A673 (cell line): ENCODE data around the gene SELENOT. TPM values are rescaled to one million over a fixed set of nuclear protein-coding genes. Genes with fewer than 3 reads are reported as not detected.

Experiments
- Bru-seq: library from RNA; stranded (reverse); fragments of 400-500 nt; gene quantifications from one replicate; lab custom pipeline; 2021; lab: Mats Ljungman, UMichigan
- BruChase-seq, 2 experiments: library from RNA; stranded (reverse); fragments of 400-500 nt; gene quantifications; one replicate each; lab custom pipeline; 2021; lab: Mats Ljungman, UMichigan
- BruUV-seq: library from RNA; stranded (reverse); fragments of 400-500 nt; replicated peaks from 2 replicates; lab custom pipeline; 2021; lab: Mats Ljungman, UMichigan
- CTCF ChIA-PET: fragments of 300-600 bp; sonication (Branson Sonifier 250); formaldehyde crosslinking; loops from one replicate; lab custom pipeline; 2022; ENCODE audit warnings: antibody characterized with exemption; lab: Charles Lee
- POLR2A ChIA-PET: fragments of 300-600 bp; sonication (Branson Sonifier 250); formaldehyde crosslinking; loops from one replicate; lab custom pipeline; 2022; ENCODE audit warnings: antibody characterized with exemption; ENCODE audit not compliant: low non-redundant PET; lab: Charles Lee
- DNase-seq: peaks from one replicate; pipeline ENCODE4 v3.0.0-alpha.2; 2015; ENCODE audit warnings: low spot score
- H3K27ac ChIP-seq: fragments of 200-600 bp; sonication (generic); 2 replicates; pipeline ENCODE4 v1.5.1; 2016; ENCODE audit warnings: mixed run types, low read depth, mild to moderate bottlenecking, mixed read lengths, antibody characterized with exemption, low read length; ENCODE audit not compliant: poor library complexity, severe bottlenecking
- H3K27me3 ChIP-seq: fragments of 200-600 bp; sonication (generic); replicated peaks from 2 replicates; pipeline ENCODE4 v1.6.1; 2017; ENCODE audit warnings: mixed run types, low read depth, mild to moderate bottlenecking, mixed read lengths, antibody characterized with exemption, low read length; ENCODE audit not compliant: insufficient read depth, poor library complexity
- H3K36me3 ChIP-seq: fragments of 200-600 bp; sonication (generic); 2 replicates; pipeline ENCODE4 v1.6.1; 2016; ENCODE audit warnings: mixed run types, mild to moderate bottlenecking, mixed read lengths, antibody characterized with exemption, low read length; ENCODE audit not compliant: insufficient read depth, poor library complexity, severe bottlenecking
- H3K4me1 ChIP-seq: fragments of 200-600 bp; sonication (generic); 2 replicates; pipeline ENCODE4 v1.6.1; 2017; ENCODE audit warnings: mixed run types, mild to moderate bottlenecking, mixed read lengths, antibody characterized with exemption, low read length; ENCODE audit not compliant: insufficient read depth, poor library complexity, severe bottlenecking
- H3K4me3 ChIP-seq: fragments of 200-600 bp; sonication (generic); 2 replicates; pipeline ENCODE4 v1.5.1; 2016; ENCODE audit warnings: low read depth, mixed run types, mild to moderate bottlenecking, mixed read lengths, low read length; ENCODE audit not compliant: poor library complexity, severe bottlenecking
- H3K9me3 ChIP-seq: fragments of 200-600 bp; sonication (generic); 2 replicates; pipeline ENCODE4 v1.6.1; 2016; ENCODE audit warnings: mixed run types, low read depth, mild to moderate bottlenecking, mixed read lengths, antibody characterized with exemption, low read length; ENCODE audit not compliant: poor library complexity, severe bottlenecking
- EZH2 ChIP-seq: fragments of 200-600 bp; sonication (generic); IDR thresholded peaks from 2 replicates; pipeline ENCODE4 v1.6.1; 2017; ENCODE audit warnings: borderline replicate concordance, low read depth, mild to moderate bottlenecking, mixed read lengths, antibody characterized with exemption, low read length; ENCODE audit not compliant: poor library complexity, severe bottlenecking
- intact Hi-C: fragments of 100-400 bp; cut with micrococcal nuclease; formaldehyde crosslinking; loops from one replicate; pipeline ENCODE4 v1.10.0; 2022; ENCODE audit not compliant: unreplicated experiment
- long read RNA-seq: library from polyadenylated mRNA; stranded (forward); transcript quantifications from one replicate; pipeline ENCODE4 v2.0.0, GENCODE V29; 2022
- total RNA-seq: library from RNA; stranded (reverse); gene quantifications from 2 replicates; pipeline ENCODE4 v1.2.3, GENCODE V29; 2021
- TF ChIP-seq, protein P1 (sequence below): fragments of 300-800, 200-600 bp; sonication (generic); conservative IDR thresholded peaks from 2 replicates; pipeline ENCODE4 v1.5.1; 2017; ENCODE audit warnings: low read depth, mild to moderate bottlenecking, antibody characterized with exemption, low read length, moderate library complexity, mixed read lengths

The SELENOT gene, protein sequence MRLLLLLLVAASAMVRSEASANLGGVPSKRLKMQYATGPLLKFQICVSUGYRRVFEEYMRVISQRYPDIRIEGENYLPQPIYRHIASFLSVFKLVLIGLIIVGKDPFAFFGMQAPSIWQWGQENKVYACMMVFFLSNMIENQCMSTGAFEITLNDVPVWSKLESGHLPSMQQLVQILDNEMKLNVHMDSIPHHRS
- total RNA-seq (99.4 and 108 TPM in 2 replicates), Bru-seq, nascent RNA (percentile 93 among the genes with signal in this experiment), BruChase-seq, experiment 1, labeled RNA remaining after a 2-hour chase (percentile 87 among the genes with signal in this experiment), BruChase-seq, experiment 2, labeled RNA remaining after a 6-hour chase (percentile 91 among the genes with signal in this experiment)
- long read RNA-seq, transcript SELENOT-202 (6 exons, 3,469 nt) = major isoform, 197 of 215 reads
- long read RNA-seq, transcript SELENOT-205 (6 exons, 1,078 nt) = minor isoform, 5 of 215 reads
- long read RNA-seq, transcript SELENOT-203 (7 exons, 944 nt) = minor isoform, 6 of 215 reads
- long read RNA-seq, partial matches to known transcripts = 3 of 215 reads
- long read RNA-seq, other reads (novel, unspliced or antisense) = 2 of 215 reads

DNA sequence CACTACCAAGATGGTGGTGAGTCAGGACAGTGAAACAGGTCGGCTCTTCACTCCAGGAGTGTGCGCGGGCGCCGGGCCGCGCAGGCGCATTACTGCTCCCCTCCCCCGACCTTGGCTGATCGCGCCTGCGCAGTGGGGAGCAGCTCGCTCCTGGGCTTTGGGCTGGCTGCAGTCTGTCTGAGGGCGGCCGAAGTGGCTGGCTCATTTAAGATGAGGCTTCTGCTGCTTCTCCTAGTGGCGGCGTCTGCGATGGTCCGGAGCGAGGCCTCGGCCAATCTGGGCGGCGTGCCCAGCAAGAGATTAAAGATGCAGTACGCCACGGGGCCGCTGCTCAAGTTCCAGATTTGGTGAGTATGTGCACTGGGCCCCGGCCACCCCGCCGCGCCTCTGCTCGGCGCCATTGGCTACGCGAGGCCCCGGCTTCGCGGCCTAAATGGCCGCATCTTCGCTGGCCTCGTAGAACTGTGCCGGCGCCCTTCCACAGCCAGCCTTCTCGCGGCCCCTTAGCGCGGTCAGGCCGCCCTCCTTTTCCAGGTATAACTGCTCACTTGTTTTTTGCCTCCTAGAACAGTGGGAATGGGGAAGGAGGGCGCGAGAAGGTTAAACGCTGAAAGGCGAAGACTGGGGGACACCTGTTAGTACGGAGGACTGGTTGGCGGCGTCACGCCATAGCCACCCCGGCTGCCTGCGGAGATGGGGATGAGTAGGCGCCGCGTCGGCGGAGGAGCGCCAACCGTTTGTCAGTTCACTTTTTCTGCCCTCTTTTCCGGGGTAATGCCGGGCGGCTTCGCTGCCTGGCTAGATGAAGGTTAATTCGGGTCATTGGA, at the start of gene SELENOT:
Gene SELENOT, plus strand, starts transcription at position 169 of the 827 bp plus-strand sequence. Its CDS starts 42 bp downstream, at position 211.
- ChIA-PET CTCF (no interaction called here), POLR2A (no interaction called here)
- Histone ChIP-seq H3K36me3 (no peaks in the 10 kb centered on the region), H3K27me3 (no peaks in the 10 kb centered on the region), H3K4me1 (peaks cover 23% of the 10 kb centered on the region), H3K9me3 (no peaks in the 10 kb centered on the region), H3K4me3 (peak within 1 kb of the TSS; percentile 76), H3K27ac (peak within 1 kb of the TSS; percentile 97)
- DNase-seq = peak; percentile 96
- intact Hi-C loops = loop anchor here (5.0 kb wide), 1 partner anchor 99 kb away; the partner anchor contains the start of gene ERICH6
- no TSS peak for BruUV-seq
- no peak for TF ChIP-seq EZH2
- TF ChIP-seq, protein P1, sequence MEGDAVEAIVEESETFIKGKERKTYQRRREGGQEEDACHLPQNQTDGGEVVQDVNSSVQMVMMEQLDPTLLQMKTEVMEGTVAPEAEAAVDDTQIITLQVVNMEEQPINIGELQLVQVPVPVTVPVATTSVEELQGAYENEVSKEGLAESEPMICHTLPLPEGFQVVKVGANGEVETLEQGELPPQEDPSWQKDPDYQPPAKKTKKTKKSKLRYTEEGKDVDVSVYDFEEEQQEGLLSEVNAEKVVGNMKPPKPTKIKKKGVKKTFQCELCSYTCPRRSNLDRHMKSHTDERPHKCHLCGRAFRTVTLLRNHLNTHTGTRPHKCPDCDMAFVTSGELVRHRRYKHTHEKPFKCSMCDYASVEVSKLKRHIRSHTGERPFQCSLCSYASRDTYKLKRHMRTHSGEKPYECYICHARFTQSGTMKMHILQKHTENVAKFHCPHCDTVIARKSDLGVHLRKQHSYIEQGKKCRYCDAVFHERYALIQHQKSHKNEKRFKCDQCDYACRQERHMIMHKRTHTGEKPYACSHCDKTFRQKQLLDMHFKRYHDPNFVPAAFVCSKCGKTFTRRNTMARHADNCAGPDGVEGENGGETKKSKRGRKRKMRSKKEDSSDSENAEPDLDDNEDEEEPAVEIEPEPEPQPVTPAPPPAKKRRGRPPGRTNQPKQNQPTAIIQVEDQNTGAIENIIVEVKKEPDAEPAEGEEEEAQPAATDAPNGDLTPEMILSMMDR = peak; percentile 42

DNA sequence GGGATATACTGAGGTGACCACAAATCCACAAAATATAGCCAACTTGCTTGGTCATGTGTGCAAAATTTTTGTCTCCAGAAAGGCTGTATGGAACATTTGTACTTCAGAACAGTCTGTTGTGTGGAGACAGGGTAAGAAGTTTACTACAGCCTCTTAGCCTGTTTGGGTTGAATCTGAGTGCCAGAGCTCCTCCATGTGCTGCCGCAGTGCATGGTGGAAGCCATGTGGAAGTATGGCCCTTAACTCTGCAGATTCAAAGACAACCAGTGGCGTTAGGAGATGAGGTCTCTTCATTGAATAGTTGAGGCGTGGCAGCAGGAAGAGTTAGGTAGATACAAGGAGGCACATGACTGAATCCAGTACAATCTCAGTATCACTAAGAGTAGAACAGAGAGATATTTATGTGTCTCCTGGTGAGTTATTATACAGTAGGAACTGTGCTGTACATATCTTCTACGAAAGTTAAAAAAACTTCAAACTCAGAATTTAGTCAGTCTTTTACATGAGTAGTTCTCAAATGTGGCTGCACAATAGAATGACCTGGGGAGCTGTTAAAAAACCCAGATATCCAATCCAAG, 47.2 kb upstream of the SELENOT start:
- Histone ChIP-seq H3K4me1 (no peaks in the 10 kb centered on the region), H3K4me3 (no peak overlapping the region), H3K9me3 (no peaks in the 10 kb centered on the region), H3K27me3 (no peaks in the 10 kb centered on the region), H3K27ac (no peak overlapping the region), H3K36me3 (peaks cover 53% of the 10 kb centered on the region)
- no peak for DNase-seq
- intact Hi-C loops = no loop called here
- BruUV-seq = no TSS peak
- ChIA-PET CTCF (no interaction called here), POLR2A (no interaction called here)
- TF ChIP-seq EZH2 = no peak
- TF ChIP-seq, protein P1 = no peak

DNA sequence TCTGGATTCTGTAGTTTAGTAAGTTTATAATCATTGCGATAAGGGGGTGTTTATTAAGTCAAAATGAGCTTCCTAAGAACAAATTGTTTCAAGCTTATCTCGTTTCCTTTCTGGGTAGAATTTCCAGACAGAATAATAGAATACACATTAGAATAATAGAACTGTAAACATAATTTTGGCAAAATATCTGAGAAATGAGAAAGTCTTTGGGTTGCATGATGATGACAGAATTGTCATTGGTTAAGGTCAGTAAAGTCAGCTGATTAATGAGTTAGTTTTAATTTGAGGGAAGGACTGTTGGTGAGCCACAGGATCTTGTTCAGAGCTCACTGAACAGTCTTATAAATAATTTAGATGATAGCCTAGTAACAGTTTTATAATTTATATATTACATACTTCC, 46.3 kb upstream of the SELENOT start:
- Histone ChIP-seq H3K36me3 (peaks cover 53% of the 10 kb centered on the region), H3K27me3 (no peaks in the 10 kb centered on the region), H3K27ac (no peak overlapping the region), H3K9me3 (no peaks in the 10 kb centered on the region), H3K4me3 (no peak overlapping the region), H3K4me1 (no peaks in the 10 kb centered on the region)
- intact Hi-C loops = no loop called here
- ChIA-PET CTCF (no interaction called here), POLR2A (no interaction called here)
- no peak for DNase-seq
- TF ChIP-seq EZH2 = no peak
- TF ChIP-seq, protein P1 = no peak
- no TSS peak for BruUV-seq
